Endothelial cell (in vitro differentiated cells): Measurements from ENCODE around the gene ZFY. TPM values are rescaled to one million over a fixed set of nuclear protein-coding genes. Genes with fewer than 3 reads are reported as not detected.
"Not testable (repeated sequence)": the region's sequence is repeated elsewhere in the genome, so short reads cannot be mapped to it uniquely, and the experiment has no call there.

Experiments used
- DNase-seq: peaks from one replicate; pipeline ENCODE4 v3.0.0; 2021; ENCODE audit warnings: low spot score
- H3K27ac Mint-ChIP-seq: one replicate; pipeline ENCODE4 v1.8.0; 2021; ENCODE audit warnings: mixed read lengths, inconsistent platforms; ENCODE audit not compliant: unreplicated experiment
- H3K27me3 Mint-ChIP-seq: one replicate; pipeline ENCODE4 v1.8.0; 2021; ENCODE audit warnings: mild to moderate bottlenecking, moderate library complexity, mixed read lengths, inconsistent platforms; ENCODE audit not compliant: unreplicated experiment
- H3K36me3 Mint-ChIP-seq: one replicate; pipeline ENCODE4 v1.8.0; 2021; ENCODE audit warnings: mild to moderate bottlenecking, low read depth, mixed read lengths, inconsistent platforms; ENCODE audit not compliant: unreplicated experiment
- H3K4me1 Mint-ChIP-seq: one replicate; pipeline ENCODE4 v1.8.0; 2021; ENCODE audit warnings: mild to moderate bottlenecking, mixed read lengths, inconsistent platforms; ENCODE audit not compliant: unreplicated experiment
- H3K4me3 Mint-ChIP-seq: one replicate; pipeline ENCODE4 v1.8.0; 2021; ENCODE audit warnings: mild to moderate bottlenecking, mixed read lengths, inconsistent platforms; ENCODE audit not compliant: unreplicated experiment
- H3K9me3 Mint-ChIP-seq: one replicate; pipeline ENCODE4 v1.8.0; 2021; ENCODE audit warnings: mixed read lengths, inconsistent platforms; ENCODE audit not compliant: unreplicated experiment
- total RNA-seq: library from RNA; stranded (reverse); fragmentation: NEBNext Ultra II Directional; extraction: Animal tissue kit (Norgen Biotek cat#: 25700); gene quantifications from one replicate; pipeline ENCODE4 v1.2.1, GENCODE V29; 2021; ENCODE audit not compliant: unreplicated experiment
- TF ChIP-seq, protein P1 (sequence below): fragments of 200-600 bp; sonication (generic); IDR thresholded peaks from one replicate; pipeline ENCODE4 v1.5.0; 2021; ENCODE audit warnings: antibody characterized with exemption; ENCODE audit not compliant: unreplicated experiment

ZFY gene
- total RNA-seq, 1 donor from 2014 or later = 24.2 TPM

DNA sequence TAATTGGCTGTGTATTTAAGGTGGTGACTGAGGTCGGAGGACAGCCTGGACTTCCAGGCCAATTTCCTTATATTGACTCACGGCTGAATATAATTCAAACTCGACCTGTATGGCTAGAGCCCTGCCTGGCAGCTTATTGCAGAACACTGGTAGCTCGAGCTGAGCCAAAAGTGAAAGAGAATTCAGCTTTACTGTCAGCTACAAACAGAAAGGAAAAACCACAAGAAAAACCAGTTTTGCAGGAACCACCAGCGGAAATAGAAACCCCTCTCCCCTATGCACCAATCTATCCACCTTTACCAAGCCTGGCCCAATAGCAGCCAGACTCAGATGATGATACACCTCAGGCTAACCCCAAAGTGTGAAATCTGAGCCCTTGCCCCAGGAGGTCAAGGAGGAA lies 68.7 kb downstream of the ZFY start:
- TF ChIP-seq, protein P1, sequence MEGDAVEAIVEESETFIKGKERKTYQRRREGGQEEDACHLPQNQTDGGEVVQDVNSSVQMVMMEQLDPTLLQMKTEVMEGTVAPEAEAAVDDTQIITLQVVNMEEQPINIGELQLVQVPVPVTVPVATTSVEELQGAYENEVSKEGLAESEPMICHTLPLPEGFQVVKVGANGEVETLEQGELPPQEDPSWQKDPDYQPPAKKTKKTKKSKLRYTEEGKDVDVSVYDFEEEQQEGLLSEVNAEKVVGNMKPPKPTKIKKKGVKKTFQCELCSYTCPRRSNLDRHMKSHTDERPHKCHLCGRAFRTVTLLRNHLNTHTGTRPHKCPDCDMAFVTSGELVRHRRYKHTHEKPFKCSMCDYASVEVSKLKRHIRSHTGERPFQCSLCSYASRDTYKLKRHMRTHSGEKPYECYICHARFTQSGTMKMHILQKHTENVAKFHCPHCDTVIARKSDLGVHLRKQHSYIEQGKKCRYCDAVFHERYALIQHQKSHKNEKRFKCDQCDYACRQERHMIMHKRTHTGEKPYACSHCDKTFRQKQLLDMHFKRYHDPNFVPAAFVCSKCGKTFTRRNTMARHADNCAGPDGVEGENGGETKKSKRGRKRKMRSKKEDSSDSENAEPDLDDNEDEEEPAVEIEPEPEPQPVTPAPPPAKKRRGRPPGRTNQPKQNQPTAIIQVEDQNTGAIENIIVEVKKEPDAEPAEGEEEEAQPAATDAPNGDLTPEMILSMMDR = no peak
- DNase-seq = no peak
- peak overlapping the region; percentile 86 for H3K27ac Mint-ChIP-seq

DNA sequence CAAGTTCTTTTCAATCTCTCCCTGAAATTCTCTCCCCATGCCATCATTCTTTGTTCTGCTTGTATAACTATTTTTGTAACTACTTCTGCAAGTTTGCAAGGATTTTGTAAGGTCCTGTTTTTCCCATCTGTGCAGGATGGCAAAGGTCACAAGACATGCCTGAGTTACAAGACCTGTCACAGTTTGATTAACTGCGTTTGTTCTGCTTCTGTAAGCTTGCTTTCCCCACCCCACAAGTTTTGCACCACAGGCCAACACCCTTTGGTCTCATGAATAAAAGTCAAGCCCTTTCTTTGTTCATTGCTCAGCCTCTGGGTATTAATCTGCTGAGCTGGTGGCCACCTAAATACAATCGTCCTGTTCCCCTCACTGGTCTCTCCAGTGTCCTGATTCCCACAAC lies 70.8 kb downstream of the ZFY start:
- DNase-seq, H3K27me3 Mint-ChIP-seq, H3K9me3 Mint-ChIP-seq, H3K36me3 Mint-ChIP-seq, H3K27ac Mint-ChIP-seq, H3K4me3 Mint-ChIP-seq: not testable (repeated sequence)
- peaks cover 23% of the 10 kb centered on the region for H3K4me1 Mint-ChIP-seq

More for the DNA sequence above, 68.7 kb downstream of the ZFY start:
- H3K36me3 Mint-ChIP-seq = no peaks in the 10 kb centered on the region
- H3K9me3 Mint-ChIP-seq = no peaks in the 10 kb centered on the region
- H3K4me1 Mint-ChIP-seq = peaks cover 23% of the 10 kb centered on the region
- H3K4me3 Mint-ChIP-seq = peak overlapping the region; percentile 25
- no peaks in the 10 kb centered on the region for H3K27me3 Mint-ChIP-seq

DNA sequence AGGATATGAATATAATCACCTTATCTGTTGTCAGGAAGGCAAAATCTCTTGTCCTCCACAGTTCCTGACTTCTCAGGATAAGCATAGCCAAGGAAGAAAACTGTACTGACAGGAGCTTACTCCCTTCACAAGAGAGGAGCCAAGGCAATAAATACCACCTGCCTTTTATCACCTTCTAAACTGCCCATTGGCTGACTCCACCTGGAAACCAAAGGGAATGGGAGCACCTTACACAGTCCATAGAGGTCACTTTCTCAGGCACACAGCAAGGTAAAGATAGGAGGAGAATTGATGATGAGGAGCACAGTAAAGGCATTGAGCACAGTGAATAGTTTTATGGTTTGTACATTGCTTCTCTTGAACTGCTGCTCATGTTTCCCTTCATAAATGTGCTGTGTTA lies 72.8 kb downstream of the ZFY start:
- no peak for DNase-seq
- Mint-ChIP-seq H3K36me3 (no peaks in the 10 kb centered on the region), H3K4me3 (no peak overlapping the region), H3K27me3 (no peaks in the 10 kb centered on the region), H3K27ac (no peak overlapping the region), H3K9me3 (no peaks in the 10 kb centered on the region), H3K4me1 (peaks cover 19% of the 10 kb centered on the region)
- TF ChIP-seq, protein P1 = no peak

DNA sequence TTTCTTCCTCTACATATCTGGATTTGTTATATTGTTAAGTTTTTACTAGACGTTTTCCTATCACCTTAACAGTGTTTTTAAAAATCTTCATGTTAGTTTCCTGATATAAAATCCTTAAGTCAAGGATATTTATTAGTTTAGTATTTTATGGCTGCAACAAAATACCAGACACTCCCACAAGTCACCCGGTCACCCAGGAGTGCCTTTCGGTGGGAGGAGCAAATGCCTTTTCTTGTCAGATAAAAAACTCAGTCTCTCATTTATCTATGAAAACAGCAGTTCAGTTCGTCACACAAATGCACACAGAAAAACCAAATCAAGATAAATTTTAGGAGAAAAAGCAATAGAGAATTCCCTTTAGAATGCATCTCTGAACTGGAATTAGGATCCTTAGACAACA lies 77.0 kb downstream of the ZFY start:
- DNase-seq = no peak
- no peak overlapping the region for H3K27ac Mint-ChIP-seq
- no peaks in the 10 kb centered on the region for H3K36me3 Mint-ChIP-seq
- TF ChIP-seq, protein P1 = no peak
- H3K4me3 Mint-ChIP-seq = no peak overlapping the region
- H3K4me1 Mint-ChIP-seq = peaks cover 12% of the 10 kb centered on the region
- no peaks in the 10 kb centered on the region for H3K9me3 Mint-ChIP-seq
- no peaks in the 10 kb centered on the region for H3K27me3 Mint-ChIP-seq

DNA sequence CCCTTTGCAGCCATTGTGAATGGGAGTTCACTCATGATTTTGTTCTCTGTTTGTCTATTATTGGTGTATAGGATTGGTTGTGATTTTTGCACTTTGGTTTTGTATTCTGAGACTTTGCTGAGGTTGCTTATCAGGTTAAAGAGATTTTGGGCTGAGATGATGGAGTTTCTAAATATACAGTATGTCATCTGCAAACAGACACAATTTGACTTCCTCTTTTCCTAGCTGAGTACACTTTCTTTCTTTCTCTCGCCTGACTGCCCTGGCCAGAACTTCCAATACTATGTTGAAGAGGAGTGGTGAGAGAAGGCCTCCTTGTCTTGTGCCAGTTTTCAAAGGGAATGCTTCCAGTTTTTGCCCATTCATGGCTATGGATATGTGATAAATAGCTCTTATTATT lies 81.4 kb downstream of the ZFY start:
- Mint-ChIP-seq H3K4me1 (peaks cover 12% of the 10 kb centered on the region), H3K27me3 (no peaks in the 10 kb centered on the region), H3K9me3 (no peaks in the 10 kb centered on the region), H3K4me3 (no peak overlapping the region), H3K27ac (no peak overlapping the region), H3K36me3 (no peaks in the 10 kb centered on the region)
- TF ChIP-seq, protein P1 = no peak
- no peak for DNase-seq

DNA sequence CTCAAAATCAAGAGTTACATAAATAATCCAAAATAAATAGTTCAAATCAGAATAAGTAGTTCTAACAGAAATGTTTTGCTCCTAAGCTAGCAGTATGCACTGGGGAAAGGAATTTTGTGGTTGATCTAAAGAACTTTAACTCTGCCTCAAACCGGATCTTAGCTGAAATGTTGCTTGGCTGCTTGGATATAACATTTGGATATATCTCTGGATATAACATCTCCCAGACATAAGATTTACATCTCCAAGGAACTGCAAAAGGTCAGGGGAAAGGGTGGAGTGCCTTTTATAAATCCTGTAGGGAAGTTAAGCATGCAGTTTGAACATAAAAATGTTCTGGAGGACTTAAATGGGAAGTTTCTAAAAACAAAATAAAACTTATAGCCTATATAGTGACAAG lies 83.4 kb downstream of the ZFY start:
- no peaks in the 10 kb centered on the region for H3K36me3 Mint-ChIP-seq
- no peak overlapping the region for H3K27ac Mint-ChIP-seq
- H3K27me3 Mint-ChIP-seq = no peaks in the 10 kb centered on the region
- TF ChIP-seq, protein P1 = no peak
- DNase-seq = no peak
- H3K4me1 Mint-ChIP-seq = peaks cover 3% of the 10 kb centered on the region
- no peak overlapping the region for H3K4me3 Mint-ChIP-seq
- no peaks in the 10 kb centered on the region for H3K9me3 Mint-ChIP-seq
